MM.1S (cell line): Measurements from ENCODE around the gene IL1RAP.

Experiments
- DNase-seq: peaks from one replicate; pipeline ENCODE4 v3.0.0-alpha.2; 2015
- H2AFZ ChIP-seq: fragments of 300-600 bp; sonication (generic); 2 replicates; pipeline ENCODE4 v1.6.0; 2016; ENCODE audit warnings: antibody characterized with exemption, low read length
- H3F3A ChIP-seq: fragments of 300-600 bp; sonication (generic); 2 replicates; pipeline ENCODE4 v1.6.1; 2016; ENCODE audit warnings: mild to moderate bottlenecking, antibody characterized with exemption, low read length, moderate library complexity, mixed read lengths; ENCODE audit not compliant: insufficient read depth
- H3K27ac ChIP-seq: fragments of 300-600 bp; sonication (generic); 2 replicates; pipeline ENCODE4 v1.5.1; 2016; ENCODE audit warnings: mild to moderate bottlenecking, low read length
- H3K27me3 ChIP-seq: fragments of 300-600 bp; sonication (generic); replicated peaks from 2 replicates; pipeline ENCODE4 v1.6.0; 2016; ENCODE audit warnings: low read length; ENCODE audit not compliant: insufficient read depth
- H3K36me3 ChIP-seq: fragments of 300-600 bp; sonication (generic); replicated peaks from 2 replicates; pipeline ENCODE4 v1.6.1; 2016; ENCODE audit warnings: mild to moderate bottlenecking, low read length, mixed read lengths; ENCODE audit not compliant: insufficient read depth
- H3K4me1 ChIP-seq: fragments of 300-600 bp; sonication (generic); 2 replicates; pipeline ENCODE4 v1.6.1; 2016; ENCODE audit warnings: low read length, mixed read lengths
- H3K4me2 ChIP-seq: fragments of 300-600 bp; sonication (generic); 2 replicates; pipeline ENCODE4 v1.6.0; 2016; ENCODE audit warnings: low read depth, low read length
- H3K4me3 ChIP-seq: fragments of 300-600 bp; sonication (generic); 2 replicates; pipeline ENCODE4 v1.5.1; 2016; ENCODE audit warnings: low read length, mixed read lengths
- H3K79me2 ChIP-seq: fragments of 300-600 bp; sonication (generic); 2 replicates; pipeline ENCODE4 v1.6.1; 2016; ENCODE audit warnings: mixed run types, low read length, mixed read lengths
- H3K9ac ChIP-seq: fragments of 300-600 bp; sonication (generic); 2 replicates; pipeline ENCODE4 v1.6.1; 2016; ENCODE audit warnings: low read length, mixed read lengths
- H3K9me2 ChIP-seq: fragments of 300-600 bp; sonication (generic); replicated peaks from 2 replicates; pipeline ENCODE4 v1.6.1; 2016; ENCODE audit warnings: mild to moderate bottlenecking, low read length, mixed read lengths; ENCODE audit not compliant: insufficient read depth
- H3K9me3 ChIP-seq: fragments of 300-600 bp; sonication (generic); replicated peaks from 2 replicates; pipeline ENCODE4 v1.6.1; 2016; ENCODE audit warnings: mild to moderate bottlenecking, low read length, mixed read lengths; ENCODE audit not compliant: insufficient read depth
- H4K20me1 ChIP-seq: fragments of 300-600 bp; sonication (generic); 2 replicates; pipeline ENCODE4 v1.6.1; 2016; ENCODE audit warnings: mild to moderate bottlenecking, low read length, moderate library complexity, mixed read lengths; ENCODE audit not compliant: insufficient read depth
- EZH2 ChIP-seq: fragments of 300-600 bp; sonication (generic); optimal IDR thresholded peaks from 2 replicates; pipeline ENCODE3; 2017; ENCODE audit warnings: low read depth, mild to moderate bottlenecking, antibody characterized with exemption, low read length, mixed read lengths
- EZH2phosphoT487 ChIP-seq: fragments of 300-600 bp; sonication (generic); IDR thresholded peaks from 2 replicates; pipeline ENCODE4 v1.6.1; 2018; ENCODE audit warnings: antibody characterized with exemption, low read length
- TF ChIP-seq, protein P1 (sequence below): fragments of 300-600 bp; sonication (generic); IDR thresholded peaks from 2 replicates; pipeline ENCODE4 v1.5.1; 2016; ENCODE audit warnings: antibody characterized with exemption, low read length, mixed read lengths

The IL1RAP gene

DNA sequence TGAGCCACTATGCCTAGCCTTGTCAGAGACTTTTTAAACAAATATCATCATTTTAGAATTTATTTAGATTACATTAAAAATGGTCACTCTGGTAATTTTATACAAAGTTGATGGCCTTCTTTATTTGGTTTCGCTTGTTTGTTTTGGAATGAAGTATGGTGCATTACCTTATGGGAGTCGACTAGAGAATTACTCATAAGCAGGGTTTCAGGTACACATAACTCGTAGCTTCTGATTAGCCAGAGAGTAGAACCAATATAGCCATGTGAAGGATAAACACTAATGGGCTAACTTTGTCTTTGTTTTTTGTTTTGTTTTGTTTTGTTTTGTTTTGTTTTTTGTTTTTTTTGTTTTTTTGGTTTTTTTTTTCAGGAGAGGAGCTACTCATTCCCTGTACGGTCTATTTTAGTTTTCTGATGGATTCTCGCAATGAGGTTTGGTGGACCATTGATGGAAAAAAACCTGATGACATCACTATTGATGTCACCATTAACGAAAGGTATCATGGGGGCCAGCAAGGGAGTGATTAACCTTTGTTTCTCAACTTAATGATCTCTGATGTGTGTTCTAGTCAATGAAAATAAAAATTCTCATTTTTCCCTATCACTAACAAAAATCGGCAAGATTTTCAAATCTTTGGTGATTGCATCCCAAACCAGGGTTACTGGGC, 113.2 kb downstream of the IL1RAP start:
- Histone ChIP-seq H3K4me1 (peaks cover 5% of the 10 kb centered on the region; the same call in 1 of the 2 replicates), H3F3A (no peaks in the 10 kb centered on the region), H4K20me1 (no peaks in the 10 kb centered on the region), H3K27me3 (no peaks in the 10 kb centered on the region), H3K9me2 (no peaks in the 10 kb centered on the region), H3K9ac (no peak overlapping the region), H3K4me2 (no peak overlapping the region), H3K4me3 (no peak overlapping the region), H3K27ac (no peak overlapping the region), H3K9me3 (no peaks in the 10 kb centered on the region), H3K36me3 (no peaks in the 10 kb centered on the region), H3K79me2 (no peaks in the 10 kb centered on the region), H2AFZ (no peak overlapping the region)
- TF ChIP-seq EZH2 = no peak
- TF ChIP-seq, protein P1, sequence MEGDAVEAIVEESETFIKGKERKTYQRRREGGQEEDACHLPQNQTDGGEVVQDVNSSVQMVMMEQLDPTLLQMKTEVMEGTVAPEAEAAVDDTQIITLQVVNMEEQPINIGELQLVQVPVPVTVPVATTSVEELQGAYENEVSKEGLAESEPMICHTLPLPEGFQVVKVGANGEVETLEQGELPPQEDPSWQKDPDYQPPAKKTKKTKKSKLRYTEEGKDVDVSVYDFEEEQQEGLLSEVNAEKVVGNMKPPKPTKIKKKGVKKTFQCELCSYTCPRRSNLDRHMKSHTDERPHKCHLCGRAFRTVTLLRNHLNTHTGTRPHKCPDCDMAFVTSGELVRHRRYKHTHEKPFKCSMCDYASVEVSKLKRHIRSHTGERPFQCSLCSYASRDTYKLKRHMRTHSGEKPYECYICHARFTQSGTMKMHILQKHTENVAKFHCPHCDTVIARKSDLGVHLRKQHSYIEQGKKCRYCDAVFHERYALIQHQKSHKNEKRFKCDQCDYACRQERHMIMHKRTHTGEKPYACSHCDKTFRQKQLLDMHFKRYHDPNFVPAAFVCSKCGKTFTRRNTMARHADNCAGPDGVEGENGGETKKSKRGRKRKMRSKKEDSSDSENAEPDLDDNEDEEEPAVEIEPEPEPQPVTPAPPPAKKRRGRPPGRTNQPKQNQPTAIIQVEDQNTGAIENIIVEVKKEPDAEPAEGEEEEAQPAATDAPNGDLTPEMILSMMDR = no peak
- no peak for TF ChIP-seq EZH2phosphoT487
- no peak for DNase-seq

DNA sequence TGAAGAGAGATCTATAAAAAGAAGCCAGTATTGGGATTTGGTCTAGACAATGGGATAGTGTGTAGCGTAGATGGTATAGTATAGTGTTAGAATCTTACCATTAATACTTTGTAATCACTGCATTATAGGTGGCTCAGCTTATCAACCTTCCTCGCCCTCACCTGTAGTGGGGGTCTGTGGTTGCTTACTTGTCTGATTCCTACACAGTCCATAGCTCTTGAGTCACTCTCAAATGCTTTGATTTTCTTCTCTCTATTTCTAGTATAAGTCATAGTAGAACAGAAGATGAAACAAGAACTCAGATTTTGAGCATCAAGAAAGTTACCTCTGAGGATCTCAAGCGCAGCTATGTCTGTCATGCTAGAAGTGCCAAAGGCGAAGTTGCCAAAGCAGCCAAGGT, 115.2 kb downstream of the IL1RAP start:
- TF ChIP-seq EZH2phosphoT487 (no peak), EZH2 (no peak)
- TF ChIP-seq, protein P1 = no peak
- peaks cover 5% of the 10 kb centered on the region; the same call in 1 of the 2 replicates for H3K4me1 ChIP-seq

DNA sequence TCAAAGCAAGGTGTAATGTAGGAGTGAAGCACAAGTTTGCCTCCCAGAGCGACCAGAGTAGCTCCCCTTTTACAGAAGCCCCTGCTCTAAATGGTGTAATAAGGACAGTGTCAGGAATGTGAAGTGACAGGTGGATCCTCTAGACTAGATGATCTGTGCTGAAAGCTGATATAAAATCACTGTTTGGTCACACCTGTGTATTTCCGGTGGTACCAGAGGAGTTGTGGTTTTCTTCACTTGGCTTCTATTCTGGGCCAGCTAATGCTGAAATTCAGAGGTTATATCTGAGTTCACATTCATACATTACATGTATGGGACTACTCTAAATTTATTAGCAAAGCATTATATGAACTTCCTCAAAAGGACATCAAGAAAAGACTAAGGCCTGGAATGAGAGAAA, 117.4 kb downstream of the IL1RAP start:
- no peaks in the 10 kb centered on the region for H3K9me3 ChIP-seq
- H3K4me3 ChIP-seq = no peak overlapping the region
- peak; percentile 62 for DNase-seq

More for the DNA sequence above, 115.2 kb downstream of the IL1RAP start:
- Histone ChIP-seq H3K9me3 (no peaks in the 10 kb centered on the region), H2AFZ (no peak overlapping the region), H3K9ac (no peak overlapping the region), H3K79me2 (no peaks in the 10 kb centered on the region), H3K36me3 (no peaks in the 10 kb centered on the region), H3K27ac (no peak overlapping the region), H3K9me2 (no peaks in the 10 kb centered on the region), H3K4me2 (no peak overlapping the region), H3F3A (no peaks in the 10 kb centered on the region), H3K4me3 (no peak overlapping the region), H4K20me1 (no peaks in the 10 kb centered on the region), H3K27me3 (no peaks in the 10 kb centered on the region)
- DNase-seq = no peak

More for the DNA sequence above, 117.4 kb downstream of the IL1RAP start:
- Histone ChIP-seq H3K9me2 (no peaks in the 10 kb centered on the region), H3K79me2 (no peaks in the 10 kb centered on the region), H3K27me3 (no peaks in the 10 kb centered on the region), H3K27ac (no peak overlapping the region), H3K36me3 (no peaks in the 10 kb centered on the region), H3F3A (no peaks in the 10 kb centered on the region), H2AFZ (no peak overlapping the region), H3K4me2 (no peak overlapping the region), H3K4me1 (peaks cover 5% of the 10 kb centered on the region; the same call in 1 of the 2 replicates), H3K9ac (no peak overlapping the region), H4K20me1 (no peaks in the 10 kb centered on the region)
- no peak for TF ChIP-seq EZH2
- TF ChIP-seq, protein P1 = no peak
- TF ChIP-seq EZH2phosphoT487 = no peak
